ENCODE measurements around the gene SRGAP3.

The SRGAP3 gene

GRCh38 chr3:9169956-9170850, 79.2 kb downstream of the SRGAP3 start:
- no peak for DNase-seq

- DNase-seq, result no peak
Observed at GRCh38 chr3:9169326-9169725, 80.1 kb downstream of the SRGAP3 start.

GRCh38 chr3:9168241-9168741, 81.2 kb downstream of the SRGAP3 start:
- DNase-seq, result no peak

GRCh38 chr3:9167222-9167621, 82.2 kb downstream of the SRGAP3 start:
- no peak for DNase-seq

GRCh38 chr3:9165421-9165820, 84.0 kb downstream of the SRGAP3 start:
- no peak for DNase-seq

- DNase-seq, result no peak
Observed at GRCh38 chr3:9163289-9163688, 86.2 kb downstream of the SRGAP3 start.

- no peak for DNase-seq
Observed at GRCh38 chr3:9161811-9162210, 87.6 kb downstream of the SRGAP3 start.

- no peak for DNase-seq
Observed at GRCh38 chr3:9161298-9161697, 88.1 kb downstream of the SRGAP3 start.

GRCh38 chr3:9158865-9159630, 90.4 kb downstream of the SRGAP3 start:
- DNase-seq, result no peak

GRCh38 chr3:9157651-9158362, 91.6 kb downstream of the SRGAP3 start:
- DNase-seq, result no peak

GRCh38 chr3:9156604-9157003, 92.8 kb downstream of the SRGAP3 start:
- no peak for DNase-seq

- no peak for DNase-seq
Observed at GRCh38 chr3:9155028-9155427, 94.4 kb downstream of the SRGAP3 start.

GRCh38 chr3:9153904-9154619, 95.4 kb downstream of the SRGAP3 start:
- no peak for DNase-seq

GRCh38 chr3:9151240-9151639, 98.2 kb downstream of the SRGAP3 start:
- no peak for DNase-seq

- DNase-seq, result no peak
Observed at GRCh38 chr3:9149566-9149965, 99.9 kb downstream of the SRGAP3 start.

- no peak for DNase-seq
Observed at GRCh38 chr3:9147896-9148266, 101.6 kb downstream of the SRGAP3 start.

GRCh38 chr3:9147215-9147895, 102.1 kb downstream of the SRGAP3 start:
- no peak for DNase-seq

- DNase-seq, result no peak
Observed at GRCh38 chr3:9146367-9147071, 102.9 kb downstream of the SRGAP3 start.

GRCh38 chr3:9143184-9143583, 106.3 kb downstream of the SRGAP3 start:
- DNase-seq, result no peak

GRCh38 chr3:9142362-9142761, 107.1 kb downstream of the SRGAP3 start:
- DNase-seq, result no peak

GRCh38 chr3:9141928-9142289, 107.5 kb downstream of the SRGAP3 start:
- no peak for DNase-seq

Data from NCI-H2081 (cell line).